T-helper 1 cell (primary cell): ENCODE measurements around the gene GALNT12.

ENCODE experiments used
- DNase-seq, 5 donors: peaks; one replicate each; pipeline ENCODE4 v3.0.0-alpha.2; 2012 to 2020
- total RNA-seq, 4 donors: gene quantifications; one replicate each; lab custom pipeline; 2026; lab: John Stamatoyannopoulos, UW

Gene GALNT12
- total RNA-seq, result 13.7 to 19.4 (median 16.7) reads per million in 4 donors

DNA sequence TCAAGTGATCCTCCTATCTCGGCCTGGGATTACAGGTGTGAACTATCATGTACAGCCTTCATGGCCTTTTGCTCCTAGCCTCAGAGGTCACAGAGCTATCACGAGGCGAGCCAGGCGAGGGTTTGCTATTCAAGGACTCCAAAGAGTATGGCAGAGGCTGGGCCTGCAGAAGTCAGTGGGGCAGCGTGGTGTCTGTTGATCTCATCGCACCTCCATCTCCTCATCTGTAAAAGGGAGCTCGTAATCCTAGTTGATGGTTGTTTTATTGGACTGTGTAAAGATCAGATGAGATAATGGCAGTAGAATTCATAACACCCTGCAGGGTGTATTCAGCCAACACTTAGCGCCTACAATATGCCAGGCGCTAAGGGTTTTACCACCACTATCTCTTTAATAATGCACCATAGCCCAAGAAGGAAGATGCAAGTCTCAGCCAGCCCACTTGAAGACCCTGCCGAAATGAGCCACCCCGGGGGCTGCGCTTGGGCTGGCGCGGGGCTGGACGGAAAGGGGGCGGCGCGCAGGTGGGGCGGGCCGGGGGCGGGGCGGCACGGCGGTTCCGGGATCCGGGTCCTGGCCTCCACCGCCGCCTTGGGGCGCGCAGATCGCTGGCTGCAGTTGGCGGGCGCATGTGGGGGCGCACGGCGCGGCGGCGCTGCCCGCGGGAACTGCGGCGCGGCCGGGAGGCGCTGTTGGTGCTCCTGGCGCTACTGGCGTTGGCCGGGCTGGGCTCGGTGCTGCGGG is at the start of gene GALNT12:
TSS of gene GALNT12 (plus strand) at position 601 of the 744 bp plus-strand sequence. CDS start at position 630, 29 bp downstream.
- DNase-seq, result peak in 4 of 5 donors; percentile 19 to 45 (median 35)

- DNase-seq, result no peak
These were observed 47.2 kb upstream of the GALNT12 start for GRCh38 chr9:98760231-98760630.

- no peak for DNase-seq
These were observed 43.3 kb upstream of the GALNT12 start for GRCh38 chr9:98763986-98764745.

DNA sequence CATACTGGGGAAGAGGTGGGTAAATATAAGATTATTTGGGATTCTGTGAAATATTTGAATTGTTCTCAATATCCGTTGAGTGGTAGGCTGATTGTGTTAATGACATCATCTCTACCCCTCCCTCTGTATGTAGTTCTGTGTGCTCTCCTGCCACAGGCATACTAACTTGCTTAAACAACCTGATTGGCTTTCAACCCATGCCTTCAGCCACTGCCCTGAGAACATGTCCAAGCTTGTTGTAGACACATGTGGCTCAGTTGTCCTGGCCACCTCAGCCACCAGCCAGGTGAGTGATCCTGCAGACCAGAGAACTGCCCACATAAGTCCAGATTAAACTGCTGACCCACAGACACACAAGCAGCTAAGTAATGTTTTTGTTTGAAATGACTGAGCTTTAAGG is 42.2 kb upstream of the GALNT12 start:
- no peak for DNase-seq

GRCh38 chr9:98766586-98766985 is 40.9 kb upstream of the GALNT12 start:
- DNase-seq, result no peak

DNA sequence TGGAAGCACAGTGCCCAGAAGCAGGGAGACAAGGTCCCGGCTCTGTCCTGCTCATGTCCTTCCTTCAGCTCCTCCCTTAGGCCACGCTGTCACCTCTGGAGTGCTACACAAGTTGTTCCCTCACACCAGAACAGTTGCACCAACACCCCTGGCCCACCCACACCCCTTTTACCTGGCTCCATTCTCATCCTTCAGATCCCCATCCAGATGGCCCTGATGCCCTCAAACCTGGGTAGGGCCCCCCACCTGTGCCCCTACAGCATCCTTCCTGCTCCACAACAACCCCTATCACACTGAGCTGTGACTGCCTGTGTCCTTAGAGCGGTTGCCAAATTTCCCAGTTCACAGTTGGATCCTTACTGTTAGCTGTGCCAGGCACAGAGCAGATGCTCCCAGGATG is 40.3 kb upstream of the GALNT12 start:
- no peak for DNase-seq

DNA sequence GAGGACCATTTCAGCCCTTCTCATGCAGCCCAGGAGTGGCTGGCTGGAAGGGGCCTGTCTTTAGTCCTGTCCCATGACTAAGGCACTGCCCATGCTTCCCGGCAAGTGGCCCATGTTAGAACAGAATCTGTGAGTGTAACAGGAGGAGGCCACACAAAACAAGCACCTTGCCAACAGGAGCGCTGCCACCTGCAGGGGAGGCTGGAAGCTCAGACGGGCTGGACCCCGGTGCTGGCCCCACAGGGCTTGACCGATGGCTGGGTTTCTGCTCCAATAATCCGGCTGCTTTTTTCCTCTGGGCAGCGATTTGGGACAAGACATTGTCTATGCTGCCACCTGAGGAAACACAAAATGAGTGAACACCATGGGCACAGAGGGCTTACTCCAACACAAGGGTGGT is 39.6 kb upstream of the GALNT12 start:
- no peak for DNase-seq

- DNase-seq, result no peak
These were observed 39.1 kb upstream of the GALNT12 start for GRCh38 chr9:98768344-98768743.

DNA sequence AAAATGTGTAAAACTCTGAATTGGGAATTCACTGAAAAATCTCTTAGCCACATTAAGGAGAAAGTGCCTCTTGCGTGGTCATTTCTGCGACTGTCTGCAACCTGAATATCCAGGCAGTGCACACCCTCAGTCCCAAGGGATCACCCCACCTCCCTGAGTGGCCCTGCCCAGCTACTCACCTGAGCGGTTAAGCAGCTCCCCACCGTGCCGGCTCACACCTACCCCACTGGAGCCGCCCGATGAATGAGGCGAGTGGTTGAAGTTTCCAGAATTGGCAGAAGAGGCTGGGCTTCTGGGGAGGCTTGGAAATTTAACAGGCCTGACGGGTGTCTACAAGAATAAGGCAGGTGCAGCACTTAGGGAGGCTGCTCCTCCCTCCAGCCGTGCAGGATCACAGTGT is 36.8 kb upstream of the GALNT12 start:
- DNase-seq, result no peak

GRCh38 chr9:98771209-98771874 is 36.1 kb upstream of the GALNT12 start:
- DNase-seq, result no peak

GRCh38 chr9:98772364-98773155 is 34.9 kb upstream of the GALNT12 start:
- DNase-seq, result no peak

DNA sequence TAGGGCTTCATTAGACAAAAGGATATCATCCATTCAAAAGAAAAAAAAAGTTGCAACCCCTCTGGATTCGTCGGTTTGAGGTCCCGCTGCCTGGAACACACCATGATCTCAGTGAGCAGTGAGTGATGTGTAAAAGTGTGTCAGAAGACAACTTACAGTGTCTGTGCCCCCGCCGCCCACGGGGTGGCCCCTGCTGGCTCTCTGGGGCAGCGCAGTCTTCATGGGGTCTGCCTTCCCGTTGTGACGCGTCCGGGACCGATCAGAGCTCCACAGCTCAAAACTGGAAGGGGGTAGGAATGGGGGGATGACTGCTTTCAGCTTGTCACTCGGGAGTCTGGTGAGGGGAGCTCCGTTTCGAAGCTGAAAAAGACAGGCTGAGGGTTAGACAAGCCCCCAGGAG is 33.7 kb upstream of the GALNT12 start:
- no peak for DNase-seq

DNA sequence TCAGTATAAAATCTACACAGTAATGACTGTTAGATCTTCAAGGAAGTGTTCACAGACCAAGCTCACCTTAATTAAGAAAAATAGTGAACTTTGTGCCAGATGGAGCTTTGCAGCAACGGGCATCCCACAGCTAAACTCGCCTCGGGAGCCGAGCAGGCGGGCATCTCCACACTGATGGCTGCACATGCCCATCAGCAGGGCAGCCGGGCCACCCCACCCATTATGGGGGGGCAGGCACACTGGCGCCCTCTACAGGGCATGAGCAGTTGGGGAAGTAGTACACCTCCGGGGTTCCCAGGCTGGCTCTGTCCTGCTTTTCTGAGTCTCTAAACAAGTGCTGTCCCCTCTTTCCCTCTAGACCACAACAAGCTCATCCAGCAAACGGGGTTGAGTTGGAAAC is 32.7 kb upstream of the GALNT12 start:
- DNase-seq, result peak in 1 of 5 donors; percentile 11

GRCh38 chr9:98775831-98776441 is 31.5 kb upstream of the GALNT12 start:
- DNase-seq, result peak in 1 of 5 donors; percentile 31

- no peak for DNase-seq
These were observed 29.9 kb upstream of the GALNT12 start for GRCh38 chr9:98777618-98778017.

- no peak for DNase-seq
These were observed 29.2 kb upstream of the GALNT12 start for GRCh38 chr9:98778251-98778650.

DNA sequence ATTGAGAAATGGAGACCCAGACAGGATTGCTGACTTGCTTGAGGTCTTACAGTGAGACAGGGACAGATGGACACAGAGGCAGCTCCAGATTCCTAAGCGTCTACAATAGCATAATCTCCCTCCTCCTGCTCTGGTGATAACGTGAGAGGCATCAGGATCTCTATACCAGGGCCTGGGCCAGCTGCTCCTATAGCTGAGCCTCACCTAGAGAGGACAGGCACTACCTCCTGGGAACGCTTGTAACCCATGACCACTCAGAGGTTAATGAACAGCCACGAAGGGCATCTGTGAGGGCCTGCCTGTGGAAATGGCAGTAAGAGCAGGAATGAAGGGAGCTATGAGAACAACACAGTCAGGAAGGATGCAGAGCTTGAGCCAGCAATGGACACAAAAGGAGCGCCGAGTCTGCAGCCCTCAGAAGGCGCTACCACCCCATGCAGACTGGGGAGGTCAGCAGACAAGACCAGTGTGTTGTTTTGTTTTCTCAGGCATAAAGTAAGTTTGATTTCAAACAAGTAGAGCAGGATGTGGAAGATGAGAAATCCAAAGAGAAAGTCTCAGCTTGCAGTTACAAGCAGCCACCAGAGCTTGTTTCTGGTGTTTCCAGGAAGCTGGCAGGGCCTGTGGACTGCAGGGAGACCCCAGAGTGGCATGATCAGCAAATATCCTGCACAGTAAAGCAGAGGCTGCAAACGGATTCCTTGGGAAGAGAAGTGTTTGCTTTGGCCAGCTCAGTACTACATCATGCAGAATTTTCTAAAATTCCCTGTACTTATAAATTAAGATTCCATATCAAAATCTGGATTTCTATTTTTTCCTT is 28.5 kb upstream of the GALNT12 start:
- no peak for DNase-seq

DNA sequence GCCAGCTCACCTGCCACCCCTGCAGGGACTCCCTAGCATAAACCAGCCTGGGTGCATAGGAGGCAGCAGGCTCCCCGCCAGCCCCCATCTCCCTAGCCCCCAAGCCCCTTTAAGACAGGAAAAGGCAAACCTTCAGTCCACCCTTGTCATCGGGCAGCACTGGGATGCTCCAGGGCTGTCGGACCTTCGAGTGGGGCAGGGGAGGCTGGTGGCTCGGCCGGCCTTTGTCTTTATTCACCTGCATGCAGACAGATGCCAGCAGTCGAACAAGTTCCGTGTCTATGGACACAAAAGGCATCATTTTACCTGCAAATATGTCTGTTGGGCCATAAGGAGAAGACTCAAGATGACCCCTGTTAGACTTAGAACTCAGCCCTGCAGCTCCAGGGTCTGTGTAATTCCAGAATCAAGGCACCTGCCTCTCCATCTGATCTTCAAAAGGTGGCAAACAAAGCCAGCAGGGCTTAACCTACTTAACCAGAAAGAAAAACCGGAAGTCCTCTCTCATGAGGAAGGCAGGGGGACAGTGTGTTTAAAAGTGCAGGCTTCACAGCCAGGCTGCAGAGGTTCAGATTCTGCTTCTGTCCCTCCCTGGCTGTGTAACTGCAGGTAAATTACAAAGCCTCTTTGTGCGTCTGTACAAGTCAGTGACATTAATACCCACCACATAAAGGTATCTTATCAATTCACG is 27.3 kb upstream of the GALNT12 start:
- no peak for DNase-seq

DNA sequence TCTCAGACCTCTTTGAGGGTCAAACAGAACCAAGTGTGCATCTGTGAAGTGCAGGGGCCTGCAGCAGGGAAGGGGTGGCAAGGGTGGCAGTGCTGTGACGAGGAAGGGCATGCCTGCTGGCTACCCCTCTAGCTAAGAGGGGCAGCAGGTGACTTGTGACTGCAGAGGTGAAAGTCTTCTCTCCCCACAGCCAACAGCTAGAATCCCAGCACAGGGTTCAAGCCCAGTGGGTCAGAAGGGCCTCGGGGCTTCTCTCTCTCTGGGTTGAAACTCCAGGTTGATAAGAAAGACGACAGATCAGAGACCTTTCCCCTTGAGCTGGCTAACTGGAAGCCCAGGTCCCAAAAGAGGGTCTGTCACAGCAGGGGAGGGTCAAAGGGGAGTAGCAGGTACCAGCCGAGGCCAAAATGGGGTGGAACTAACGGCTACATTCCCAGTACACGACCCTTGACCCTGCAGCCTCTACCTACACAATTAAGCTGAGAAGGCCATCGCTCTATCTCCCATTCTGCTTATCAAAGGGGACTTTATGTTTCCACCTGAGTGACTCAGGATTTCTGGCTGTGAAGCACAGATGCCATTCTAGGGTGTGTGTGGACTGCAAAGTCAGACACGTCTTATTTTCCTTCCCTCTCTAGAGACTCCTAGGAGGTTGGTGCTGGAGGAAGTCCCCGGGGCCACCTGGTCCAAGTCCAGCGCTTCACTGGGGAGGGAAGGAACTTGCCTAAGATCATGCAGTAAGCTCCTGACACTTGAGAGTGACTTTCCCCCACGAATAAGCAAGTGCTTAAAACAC is 25.7 kb upstream of the GALNT12 start:
- no peak for DNase-seq
